ENCODE measurements around the gene PLXNB2.

- no peak for TF ChIP-seq EZH2 (IDR thresholded peaks at IDR 0.05; ENCODE audit: insufficient read depth, poor library complexity, severe bottlenecking)
- TF ChIP-seq EZH2phosphoT487 (IDR thresholded peaks at IDR 0.05; ENCODE audit: insufficient read depth, low read depth) = no peak
Measured at GRCh38 chr22:50269970-50270665, 37.3 kb downstream of the PLXNB2 start, which contains the start of gene MAPK11.
